BE2C (cell line): ENCODE measurements around the gene CACNA1G.
A peak's percentile ranks its signal among the peaks of the same experiment; 100 is the strongest.

Experiments
- DNase-seq: peaks from one replicate; pipeline ENCODE4 v3.0.0-alpha.2; 2020
- H3K27me3 ChIP-seq: fragments of 250-450 bp; sonication (Bioruptor Pico); 2 replicates; pipeline ENCODE4 v1.5.1; 2020; ENCODE audit warnings: mild to moderate bottlenecking
- H3K36me3 ChIP-seq: fragments of 250-450 bp; sonication (Bioruptor Pico); 2 replicates; pipeline ENCODE4 v1.5.1; 2020; ENCODE audit warnings: mild to moderate bottlenecking
- H3K4me1 ChIP-seq: fragments of 250-450 bp; sonication (Bioruptor Pico); 2 replicates; pipeline ENCODE4 v1.5.1; 2020
- H3K4me3 ChIP-seq: 2 replicates; pipeline ENCODE4 v1.5.1; 2011; ENCODE audit warnings: low read depth, low read length
- H3K9me3 ChIP-seq: fragments of 250-450 bp; sonication (Bioruptor Pico); 2 replicates; pipeline ENCODE4 v1.5.1; 2020
- CTCF ChIP-seq: IDR thresholded peaks from 2 replicates; pipeline ENCODE4 v1.5.1; 2012; ENCODE audit warnings: mild to moderate bottlenecking, low read depth, low read length

Gene CACNA1G

GRCh38 chr17:50619489-50619888, 59.0 kb downstream of the CACNA1G start:
- no peaks in the 10 kb centered on the region for H3K27me3 ChIP-seq
- TF ChIP-seq CTCF, result no peak
- no peak for DNase-seq

GRCh38 chr17:50620237-50620636, 59.7 kb downstream of the CACNA1G start:
- Histone ChIP-seq H3K9me3 (no peaks in the 10 kb centered on the region), H3K4me1 (peaks cover 19% of the 10 kb centered on the region), H3K4me3 (no peak overlapping the region), H3K36me3 (no peaks in the 10 kb centered on the region), H3K27me3 (no peaks in the 10 kb centered on the region)
- DNase-seq, result no peak
- TF ChIP-seq CTCF, result no peak

More at GRCh38 chr17:50619489-50619888, 59.0 kb downstream of the CACNA1G start:
- H3K9me3 ChIP-seq, result no peaks in the 10 kb centered on the region
- peaks cover 18% of the 10 kb centered on the region for H3K4me1 ChIP-seq
- H3K4me3 ChIP-seq, result no peak overlapping the region
- H3K36me3 ChIP-seq, result no peaks in the 10 kb centered on the region

GRCh38 chr17:50620858-50621257, 60.3 kb downstream of the CACNA1G start:
- peaks cover 26% of the 10 kb centered on the region for H3K4me1 ChIP-seq
- peak; percentile 31 for TF ChIP-seq CTCF
- no peaks in the 10 kb centered on the region for H3K27me3 ChIP-seq
- H3K9me3 ChIP-seq, result no peaks in the 10 kb centered on the region
- no peaks in the 10 kb centered on the region for H3K36me3 ChIP-seq
- no peak overlapping the region for H3K4me3 ChIP-seq
- DNase-seq, result no peak

GRCh38 chr17:50621574-50622031, 61.1 kb downstream of the CACNA1G start:
- H3K4me3 ChIP-seq, result no peak overlapping the region
- H3K36me3 ChIP-seq, result no peaks in the 10 kb centered on the region
- peaks cover 28% of the 10 kb centered on the region for H3K4me1 ChIP-seq
- H3K9me3 ChIP-seq, result no peaks in the 10 kb centered on the region
- DNase-seq, result no peak
- TF ChIP-seq CTCF, result no peak
- no peaks in the 10 kb centered on the region for H3K27me3 ChIP-seq

GRCh38 chr17:50624321-50624934, 63.9 kb downstream of the CACNA1G start:
- Histone ChIP-seq H3K4me1 (peaks cover 37% of the 10 kb centered on the region), H3K9me3 (no peaks in the 10 kb centered on the region), H3K27me3 (no peaks in the 10 kb centered on the region), H3K36me3 (no peaks in the 10 kb centered on the region), H3K4me3 (no peak overlapping the region)
- no peak for TF ChIP-seq CTCF
- DNase-seq, result no peak

GRCh38 chr17:50625032-50625871, 64.7 kb downstream of the CACNA1G start:
- H3K4me3 ChIP-seq, result no peak overlapping the region
- no peaks in the 10 kb centered on the region for H3K27me3 ChIP-seq
- DNase-seq, result peak; percentile 52
- no peaks in the 10 kb centered on the region for H3K36me3 ChIP-seq
- peaks cover 31% of the 10 kb centered on the region for H3K4me1 ChIP-seq
- TF ChIP-seq CTCF, result no peak
- no peaks in the 10 kb centered on the region for H3K9me3 ChIP-seq
